SK-N-SH treated with all-trans-retinoic acid at 6 μM for 48 hours (cell line): ENCODE measurements around the gene QKI.

Experiments
- ATAC-seq: fragments of 200-7000 bp; cut with Tn5 transposase; 3 replicates; pipeline ENCODE4 v1.9.1; 2020; ENCODE audit warnings: mild to moderate bottlenecking, moderate library complexity
- ARNTL ChIP-seq: fragments of 450-650 bp; formaldehyde crosslinking; IDR thresholded peaks from 2 replicates; pipeline ENCODE4 v1.5.0; 2020; ENCODE audit warnings: low read depth, mild to moderate bottlenecking, moderate library complexity, borderline replicate concordance
- BACH2 ChIP-seq: fragments of 250-450 bp; sonication (Bioruptor Pico); IDR thresholded peaks from 2 replicates; pipeline ENCODE4 v1.9.0; 2021; ENCODE audit warnings: mild to moderate bottlenecking, borderline replicate concordance
- CREB5 ChIP-seq: fragments of 250-450 bp; sonication (Bioruptor Pico); IDR thresholded peaks from 2 replicates; pipeline ENCODE4 v1.5.1; 2020; ENCODE audit warnings: low read depth, mild to moderate bottlenecking, moderate library complexity
- CSDC2 ChIP-seq: fragments of 250-450 bp; sonication (Bioruptor Pico); IDR thresholded peaks from 2 replicates; pipeline ENCODE4 v1.5.0; 2020; ENCODE audit warnings: mild to moderate bottlenecking, moderate library complexity
- CSRNP3 ChIP-seq: fragments of 250-450 bp; sonication (Bioruptor Pico); IDR thresholded peaks from 2 replicates; pipeline ENCODE4 v1.5.1; 2021; ENCODE audit warnings: mild to moderate bottlenecking, moderate library complexity
- GLIS3 ChIP-seq: fragments of 250-450 bp; sonication (Bioruptor Pico); IDR thresholded peaks from 2 replicates; pipeline ENCODE4 v1.5.0; 2020; ENCODE audit warnings: mild to moderate bottlenecking, moderate library complexity
- ISL1 ChIP-seq: fragments of 250-450 bp; sonication (Bioruptor Pico); IDR thresholded peaks from 2 replicates; pipeline ENCODE4 v2.1.2; 2022; ENCODE audit warnings: mild to moderate bottlenecking, moderate library complexity
- OSR1 ChIP-seq: fragments of 250-450 bp; sonication (Bioruptor Pico); IDR thresholded peaks from 2 replicates; pipeline ENCODE4 v1.8.0; 2022; ENCODE audit warnings: moderate library complexity, mild to moderate bottlenecking, inconsistent platforms
- PATZ1 ChIP-seq: fragments of 250-450 bp; sonication (Bioruptor Pico); IDR thresholded peaks from 2 replicates; pipeline ENCODE4 v1.8.0; 2020; ENCODE audit warnings: mild to moderate bottlenecking, moderate library complexity, borderline replicate concordance
- POU6F1 ChIP-seq: fragments of 250-450 bp; sonication (Bioruptor Pico); IDR thresholded peaks from 2 replicates; pipeline ENCODE4 v1.8.0; 2021; ENCODE audit warnings: low read depth, mild to moderate bottlenecking, moderate library complexity, borderline replicate concordance
- PPARA ChIP-seq: fragments of 250-450 bp; sonication (Bioruptor Pico); IDR thresholded peaks from 2 replicates; pipeline ENCODE4 v1.5.0; 2020; ENCODE audit warnings: mild to moderate bottlenecking, borderline replicate concordance
- RARB ChIP-seq: fragments of 250-450 bp; sonication (Bioruptor Pico); IDR thresholded peaks from 2 replicates; pipeline ENCODE4 v1.8.0; 2021; ENCODE audit warnings: mild to moderate bottlenecking, moderate library complexity
- SNAI2 ChIP-seq: fragments of 250-450 bp; sonication (Bioruptor Pico); IDR thresholded peaks from 2 replicates; pipeline ENCODE4 v1.5.0; 2020; ENCODE audit warnings: mild to moderate bottlenecking, moderate library complexity
- TOX ChIP-seq: fragments of 250-450 bp; sonication (Bioruptor Pico); IDR thresholded peaks from 2 replicates; pipeline ENCODE4 v1.8.0; 2021; ENCODE audit warnings: mild to moderate bottlenecking, moderate library complexity, borderline replicate concordance
- TSHZ2 ChIP-seq: fragments of 250-450 bp; sonication (Bioruptor Pico); IDR thresholded peaks from 2 replicates; pipeline ENCODE4 v1.5.0; 2020; ENCODE audit warnings: mild to moderate bottlenecking, moderate library complexity
- ZC3H10 ChIP-seq: fragments of 250-450 bp; sonication (Bioruptor Pico); IDR thresholded peaks from 2 replicates; pipeline ENCODE4 v1.5.1; 2021; ENCODE audit warnings: mild to moderate bottlenecking, moderate library complexity
- ZFP3 ChIP-seq: fragments of 250-450 bp; sonication (Bioruptor Pico); IDR thresholded peaks from 2 replicates; pipeline ENCODE4 v1.5.0; 2020; ENCODE audit warnings: mild to moderate bottlenecking, moderate library complexity
- ZNF565 ChIP-seq: fragments of 450-650 bp; formaldehyde crosslinking; conservative IDR thresholded peaks from 2 replicates; pipeline ENCODE4 v1.5.0; 2020; ENCODE audit warnings: low read depth, mild to moderate bottlenecking, moderate library complexity
- ZNF70 ChIP-seq: fragments of 450-650 bp; formaldehyde crosslinking; IDR thresholded peaks from 2 replicates; pipeline ENCODE4 v1.5.0; 2020; ENCODE audit warnings: mild to moderate bottlenecking, moderate library complexity
- ZNF8 ChIP-seq: fragments of 450-650 bp; formaldehyde crosslinking; IDR thresholded peaks from 2 replicates; pipeline ENCODE4 v1.5.0; 2020; ENCODE audit warnings: mild to moderate bottlenecking, moderate library complexity

Gene QKI

GRCh38 chr6:163414117-163414945, at the start of gene QKI:
Gene QKI (plus strand): TSS chr6:163414718. CDS start chr6:163415194, 476 bp downstream.
- TF ChIP-seq ZFP3 (CRISPR knock-in tag): no peak
- TF ChIP-seq ZNF8 (CRISPR knock-in tag): no peak
- TF ChIP-seq GLIS3: no peak
- no peak for TF ChIP-seq ISL1 (CRISPR knock-in tag)
- no peak for TF ChIP-seq POU6F1 (CRISPR knock-in tag)
- no peak for TF ChIP-seq PPARA
- TF ChIP-seq OSR1 (CRISPR knock-in tag): no peak
- TF ChIP-seq TOX (CRISPR knock-in tag): no peak
- no peak for TF ChIP-seq SNAI2 (CRISPR knock-in tag)
- TF ChIP-seq ZNF70 (CRISPR knock-in tag): no peak
- no peak for TF ChIP-seq PATZ1
- TF ChIP-seq CREB5 (CRISPR knock-in tag): no peak
- no peak for TF ChIP-seq ARNTL (CRISPR knock-in tag)
- TF ChIP-seq RARB (CRISPR knock-in tag): no peak
- no peak for TF ChIP-seq CSRNP3 (CRISPR knock-in tag)
- TF ChIP-seq ZC3H10: no peak
- TF ChIP-seq TSHZ2 (CRISPR knock-in tag): no peak
- TF ChIP-seq CSDC2 (CRISPR knock-in tag): no peak
- no peak for TF ChIP-seq BACH2 (CRISPR knock-in tag)
- TF ChIP-seq ZNF565 (CRISPR knock-in tag): no peak
- ATAC-seq: peak; percentile 9; the same call in 2 of the 3 replicates

GRCh38 chr6:163366288-163366687, 48.2 kb upstream of the QKI start:
- no peak for TF ChIP-seq PPARA
- no peak for TF ChIP-seq CSDC2 (CRISPR knock-in tag)
- TF ChIP-seq RARB (CRISPR knock-in tag): no peak
- TF ChIP-seq TOX (CRISPR knock-in tag): no peak
- no peak for TF ChIP-seq ZNF70 (CRISPR knock-in tag)
- no peak for TF ChIP-seq ARNTL (CRISPR knock-in tag)
- no peak for TF ChIP-seq SNAI2 (CRISPR knock-in tag)
- TF ChIP-seq CSRNP3 (CRISPR knock-in tag): no peak
- no peak for TF ChIP-seq ZFP3 (CRISPR knock-in tag)
- no peak for TF ChIP-seq ISL1 (CRISPR knock-in tag)
- TF ChIP-seq ZC3H10: no peak
- TF ChIP-seq PATZ1: no peak
- no peak for ATAC-seq
